DMS114 treated with DMSO at 0.1 percent for 48 hours (cell line): ENCODE results near the gene ALPK1.
"Not testable (repeated sequence)": the region's sequence is repeated elsewhere in the genome, so short reads cannot be mapped to it uniquely, and the experiment has no call there.

Source experiments
- DNase-seq: peaks from one replicate; lab custom pipeline; 2025; ENCODE audit not compliant: unreplicated experiment; lab: John Stamatoyannopoulos, UW

ALPK1 gene

GRCh38 chr4:112296949-112297880, at the start of gene ALPK1:
ALPK1 (plus strand) TSS chr4:112297369.
- no peak for DNase-seq

GRCh38 chr4:112251019-112251643, 46.0 kb upstream of the ALPK1 start:
- DNase-seq, result no peak

DNA sequence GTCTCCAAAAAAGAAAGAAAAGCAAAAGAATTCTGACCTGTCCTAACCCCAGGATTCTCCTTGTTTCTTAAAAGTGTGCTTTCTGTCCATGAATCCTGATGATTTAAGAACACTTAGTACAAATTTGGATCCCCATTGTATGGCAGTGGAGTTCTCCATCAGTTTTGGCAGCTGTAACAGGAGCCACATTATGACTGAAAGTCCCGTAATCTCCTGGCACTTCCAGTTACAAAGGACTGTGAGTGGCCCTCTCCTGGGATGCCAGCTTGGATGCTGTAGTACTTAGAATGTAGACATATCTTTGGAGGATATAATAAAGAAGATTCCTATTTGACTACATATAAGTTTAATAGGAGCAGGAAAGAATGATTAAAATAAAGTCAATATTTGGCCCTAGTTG, 44.9 kb upstream of the ALPK1 start:
- no peak for DNase-seq

GRCh38 chr4:112253382-112254000, 43.7 kb upstream of the ALPK1 start:
- DNase-seq, result no peak

- no peak for DNase-seq
Observed at GRCh38 chr4:112257098-112257497, 40.1 kb upstream of the ALPK1 start.

DNA sequence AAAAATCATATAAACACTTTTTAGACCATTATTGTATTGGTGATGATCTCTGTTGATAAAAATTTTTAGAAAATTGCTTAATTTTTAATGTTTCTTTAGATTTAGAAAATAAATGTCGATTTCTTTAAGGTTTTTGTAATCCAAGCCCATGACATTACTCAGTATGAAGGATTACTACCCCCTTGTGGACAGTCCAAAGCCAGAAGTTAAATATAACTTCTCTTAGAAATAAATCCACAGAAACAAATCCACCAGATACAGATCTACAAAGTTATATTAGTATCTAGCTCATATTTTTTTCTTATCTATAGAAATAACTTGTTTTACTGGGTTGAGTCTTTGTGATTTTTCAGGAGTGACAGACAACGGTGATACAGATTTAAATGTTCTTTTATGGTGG, 30.3 kb upstream of the ALPK1 start:
- DNase-seq, result peak; percentile 15

DNA sequence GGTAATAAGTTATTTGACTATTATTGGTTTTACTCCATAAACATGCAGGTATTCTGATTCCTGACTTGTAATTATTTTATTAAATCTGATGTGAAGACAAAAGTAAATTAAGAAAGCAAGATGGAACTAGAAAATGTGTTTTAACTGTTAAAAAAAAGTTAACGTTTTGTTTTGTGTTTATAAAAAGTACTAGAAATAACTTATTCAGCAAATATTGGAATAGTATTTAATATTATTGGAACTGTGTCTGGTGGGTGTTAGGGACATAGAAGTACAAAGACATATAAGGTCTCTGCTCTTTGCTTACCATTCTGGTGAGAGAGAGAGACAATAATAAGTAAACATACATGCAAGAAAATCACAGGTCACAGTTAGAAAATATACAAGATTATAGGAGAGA, 27.1 kb upstream of the ALPK1 start:
- DNase-seq, result no peak

DNA sequence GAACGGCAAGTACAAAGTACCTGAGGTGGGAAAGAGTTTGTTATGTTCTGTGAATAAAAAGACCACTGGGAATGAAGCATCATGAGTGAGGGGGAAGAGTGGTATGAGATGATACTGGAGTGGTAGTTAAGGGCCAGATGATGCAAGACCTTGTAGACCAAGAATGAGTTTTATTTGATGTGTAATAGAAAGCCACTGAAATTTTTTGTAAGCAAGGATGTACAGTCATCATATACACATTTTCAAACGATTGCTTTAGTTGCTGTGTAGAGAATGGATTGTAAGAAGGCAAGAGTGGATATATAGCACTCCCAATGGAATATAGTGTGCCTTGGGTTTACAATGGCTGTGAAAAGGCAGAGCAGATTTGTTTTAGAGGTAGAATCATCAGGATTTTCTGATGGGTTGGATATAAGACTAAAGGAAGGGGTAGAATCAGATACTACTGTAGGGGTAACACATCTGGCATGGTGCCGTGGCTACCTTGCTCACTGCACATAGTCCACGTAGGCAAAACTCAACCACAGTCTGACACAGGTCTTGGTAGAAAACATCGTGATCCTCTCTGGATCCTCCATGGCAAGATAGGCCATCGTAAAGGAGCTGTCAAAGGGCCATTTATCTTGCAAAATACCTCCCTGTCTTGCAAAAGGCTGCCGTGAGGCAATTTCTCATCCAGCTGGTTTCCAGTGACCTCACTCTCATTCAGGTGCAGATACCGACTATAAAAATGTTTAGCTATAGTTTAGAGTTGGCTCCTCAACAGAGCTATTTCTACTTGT, 26.3 kb upstream of the ALPK1 start:
- no peak for DNase-seq

DNA sequence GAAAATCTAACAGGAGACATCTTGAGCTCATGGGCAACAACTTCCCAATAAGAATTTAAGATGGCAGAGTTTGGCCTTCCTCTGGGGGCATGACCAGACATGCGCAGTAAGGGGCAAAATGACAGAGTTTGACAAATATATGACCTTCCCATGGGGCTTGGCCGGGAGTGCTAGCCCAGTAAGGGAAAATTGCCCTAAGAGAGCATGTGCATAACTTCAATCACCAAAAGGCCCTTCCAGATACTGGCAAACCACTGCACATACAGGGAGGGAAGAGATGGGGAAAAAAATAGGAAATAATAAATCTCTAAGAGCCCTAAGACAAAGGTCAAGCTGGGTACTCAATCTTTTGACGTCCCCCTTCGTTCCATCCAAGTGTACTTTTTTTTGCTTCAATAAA, 24.9 kb upstream of the ALPK1 start:
- DNase-seq, result no peak

GRCh38 chr4:112274959-112275358, 22.2 kb upstream of the ALPK1 start:
- DNase-seq, result no peak

DNA sequence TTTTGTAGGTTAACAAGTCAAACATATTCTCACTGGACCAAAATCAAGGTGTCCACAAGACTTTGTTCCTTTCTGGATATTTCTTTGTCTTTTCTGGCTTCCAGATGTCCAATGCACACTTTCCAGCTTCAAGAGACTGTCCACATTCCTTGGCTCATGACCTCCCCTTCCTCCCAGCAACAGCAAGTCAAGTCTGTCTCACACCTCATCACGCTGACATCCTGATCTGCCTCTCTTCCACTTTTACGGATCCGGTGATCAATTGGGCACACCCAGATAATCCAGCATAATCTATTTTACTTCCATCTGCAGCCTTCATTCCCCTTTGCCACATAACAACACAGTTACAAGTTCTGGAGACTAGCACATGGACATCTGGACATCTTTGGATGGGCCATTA, 21.1 kb upstream of the ALPK1 start:
- no peak for DNase-seq

GRCh38 chr4:112277220-112277619, 19.9 kb upstream of the ALPK1 start:
- no peak for DNase-seq

- DNase-seq, result no peak
Observed at GRCh38 chr4:112277705-112278448, 19.3 kb upstream of the ALPK1 start.

GRCh38 chr4:112279025-112279881, 17.9 kb upstream of the ALPK1 start:
- DNase-seq, result no peak

- no peak for DNase-seq
Observed at GRCh38 chr4:112279882-112280315, 17.3 kb upstream of the ALPK1 start.

GRCh38 chr4:112280386-112281056, 16.6 kb upstream of the ALPK1 start:
- no peak for DNase-seq

GRCh38 chr4:112281895-112282398, 15.2 kb upstream of the ALPK1 start:
- not testable (repeated sequence) for DNase-seq

- DNase-seq, result no peak
Observed at GRCh38 chr4:112282860-112283667, 14.1 kb upstream of the ALPK1 start.
